NK-92 treated with Interleukin-12 subunit alpha and Interleukin-12 subunit beta, amount 100 ng/mL, for 24 hours (cell line): ENCODE results near the gene CENPF.
"Not testable (repeated sequence)": the region's sequence is repeated elsewhere in the genome, so short reads cannot be mapped to it uniquely, and the experiment has no call there.

Source experiments
- DNase-seq: peaks from one replicate; lab custom pipeline; 2025; lab: John Stamatoyannopoulos, UW

Gene CENPF

GRCh38 chr1:214602764-214603657, at the start of gene CENPF:
Gene CENPF (plus strand): TSS chr1:214603195. CDS start chr1:214613755, 10,560 bp downstream.
- DNase-seq, result peak; percentile 93

- peak; percentile 4 for DNase-seq
Measured at GRCh38 chr1:214557952-214558735, 44.9 kb upstream of the CENPF start.

GRCh38 chr1:214563881-214564280, 39.1 kb upstream of the CENPF start:
- no peak for DNase-seq

GRCh38 chr1:214565310-214565709, 37.7 kb upstream of the CENPF start:
- DNase-seq, result no peak

- DNase-seq, result peak; percentile 36
Measured at GRCh38 chr1:214566158-214567104, 36.6 kb upstream of the CENPF start.

GRCh38 chr1:214567481-214567980, 35.5 kb upstream of the CENPF start:
- DNase-seq, result no peak

GRCh38 chr1:214568328-214568727, 34.7 kb upstream of the CENPF start:
- DNase-seq, result no peak

GRCh38 chr1:214569357-214570004, 33.5 kb upstream of the CENPF start:
- DNase-seq, result no peak

GRCh38 chr1:214570442-214570841, 32.6 kb upstream of the CENPF start:
- DNase-seq, result no peak

GRCh38 chr1:214571281-214571680, 31.7 kb upstream of the CENPF start:
- no peak for DNase-seq

- DNase-seq, result no peak
Measured at GRCh38 chr1:214573386-214574318, 29.3 kb upstream of the CENPF start.

- peak; percentile 18 for DNase-seq
Measured at GRCh38 chr1:214574598-214575411, 28.2 kb upstream of the CENPF start.

- DNase-seq, result not testable (repeated sequence)
Measured at GRCh38 chr1:214576120-214576519, 26.9 kb upstream of the CENPF start.

GRCh38 chr1:214579183-214579582, 23.8 kb upstream of the CENPF start:
- no peak for DNase-seq

- peak; percentile 46 for DNase-seq
Measured at GRCh38 chr1:214581785-214582184, 21.2 kb upstream of the CENPF start.

- no peak for DNase-seq
Measured at GRCh38 chr1:214582289-214582891, 20.6 kb upstream of the CENPF start.

- DNase-seq, result no peak
Measured at GRCh38 chr1:214583113-214583512, 19.9 kb upstream of the CENPF start.

- no peak for DNase-seq
Measured at GRCh38 chr1:214583824-214584554, 19.0 kb upstream of the CENPF start.
